ENCODE data around the gene GNA14. TPM values are rescaled to one million over a fixed set of nuclear protein-coding genes. Genes with fewer than 3 reads are reported as not detected.
A peak's percentile ranks its signal among the peaks of the same experiment; 100 is the strongest.

The GNA14 gene
- total RNA-seq, 3 donors from 2014 or later (not counting 1 experiment from before 2014, with no cell fraction given), result 1.8 TPM; not detected in 2

DNA sequence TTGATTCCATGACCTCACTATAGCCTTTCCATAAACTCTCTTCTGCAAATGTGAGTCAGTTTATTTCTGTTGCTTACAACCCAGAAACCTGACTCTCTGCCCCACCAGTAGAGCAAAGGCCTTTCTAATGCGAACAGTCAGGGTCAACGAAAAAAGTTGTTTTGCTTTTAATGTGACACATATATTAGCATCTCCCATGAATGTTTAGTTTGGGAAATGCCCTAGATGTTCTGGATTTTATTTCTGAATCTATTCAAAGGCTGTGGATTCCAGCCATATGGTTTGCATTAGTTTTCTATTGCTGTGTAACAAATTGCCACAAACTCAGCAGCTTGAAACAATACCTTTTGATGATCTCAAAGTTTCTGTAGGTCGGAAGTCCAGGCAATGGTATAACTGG, 193.5 kb downstream of the GNA14 start:
- Mint-ChIP-seq H3K9me3 (no peaks in the 10 kb centered on the region), H3K27me3 (ENCODE audit: low read depth in 2 of 2) (peaks cover 19 to 48% of the 10 kb centered on the region in 2 donors), H3K27ac (no peak overlapping the region), H3K4me1 (peaks cover 15 to 19% of the 10 kb centered on the region in 2 donors), H3K36me3 (no peaks in the 10 kb centered on the region), H3K4me3 (no peak overlapping the region)
- TF ChIP-seq, protein P1, sequence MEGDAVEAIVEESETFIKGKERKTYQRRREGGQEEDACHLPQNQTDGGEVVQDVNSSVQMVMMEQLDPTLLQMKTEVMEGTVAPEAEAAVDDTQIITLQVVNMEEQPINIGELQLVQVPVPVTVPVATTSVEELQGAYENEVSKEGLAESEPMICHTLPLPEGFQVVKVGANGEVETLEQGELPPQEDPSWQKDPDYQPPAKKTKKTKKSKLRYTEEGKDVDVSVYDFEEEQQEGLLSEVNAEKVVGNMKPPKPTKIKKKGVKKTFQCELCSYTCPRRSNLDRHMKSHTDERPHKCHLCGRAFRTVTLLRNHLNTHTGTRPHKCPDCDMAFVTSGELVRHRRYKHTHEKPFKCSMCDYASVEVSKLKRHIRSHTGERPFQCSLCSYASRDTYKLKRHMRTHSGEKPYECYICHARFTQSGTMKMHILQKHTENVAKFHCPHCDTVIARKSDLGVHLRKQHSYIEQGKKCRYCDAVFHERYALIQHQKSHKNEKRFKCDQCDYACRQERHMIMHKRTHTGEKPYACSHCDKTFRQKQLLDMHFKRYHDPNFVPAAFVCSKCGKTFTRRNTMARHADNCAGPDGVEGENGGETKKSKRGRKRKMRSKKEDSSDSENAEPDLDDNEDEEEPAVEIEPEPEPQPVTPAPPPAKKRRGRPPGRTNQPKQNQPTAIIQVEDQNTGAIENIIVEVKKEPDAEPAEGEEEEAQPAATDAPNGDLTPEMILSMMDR (IDR thresholded peaks at IDR 0.05), result no peak
- no peaks in the 10 kb centered on the region for H3K27me3 ChIP-seq (ENCODE audit: control insufficient read depth, insufficient read depth, low read length)
- H3K4me1 ChIP-seq (ENCODE audit: control insufficient read depth, insufficient read depth, low read length), result no peaks in the 10 kb centered on the region
- no peak overlapping the region for H3K4me3 ChIP-seq (ENCODE audit: low read length)
- DNase-seq (no peak), ATAC-seq (no peak)
- H3K27ac ChIP-seq (ENCODE audit: low read length), result no peak overlapping the region
- WGBS (ENCODE audit: insufficient coverage), result 92% methylated on average over 2 of the region's 3 CpGs
- intact Hi-C loops (cut with micrococcal nuclease), result no loop called here
- no peaks in the 10 kb centered on the region for H3K9me3 ChIP-seq (ENCODE audit: control insufficient read depth, insufficient read depth, low read length)
- H3K36me3 ChIP-seq (ENCODE audit: control insufficient read depth, insufficient read depth, low read length), result no peaks in the 10 kb centered on the region

DNA sequence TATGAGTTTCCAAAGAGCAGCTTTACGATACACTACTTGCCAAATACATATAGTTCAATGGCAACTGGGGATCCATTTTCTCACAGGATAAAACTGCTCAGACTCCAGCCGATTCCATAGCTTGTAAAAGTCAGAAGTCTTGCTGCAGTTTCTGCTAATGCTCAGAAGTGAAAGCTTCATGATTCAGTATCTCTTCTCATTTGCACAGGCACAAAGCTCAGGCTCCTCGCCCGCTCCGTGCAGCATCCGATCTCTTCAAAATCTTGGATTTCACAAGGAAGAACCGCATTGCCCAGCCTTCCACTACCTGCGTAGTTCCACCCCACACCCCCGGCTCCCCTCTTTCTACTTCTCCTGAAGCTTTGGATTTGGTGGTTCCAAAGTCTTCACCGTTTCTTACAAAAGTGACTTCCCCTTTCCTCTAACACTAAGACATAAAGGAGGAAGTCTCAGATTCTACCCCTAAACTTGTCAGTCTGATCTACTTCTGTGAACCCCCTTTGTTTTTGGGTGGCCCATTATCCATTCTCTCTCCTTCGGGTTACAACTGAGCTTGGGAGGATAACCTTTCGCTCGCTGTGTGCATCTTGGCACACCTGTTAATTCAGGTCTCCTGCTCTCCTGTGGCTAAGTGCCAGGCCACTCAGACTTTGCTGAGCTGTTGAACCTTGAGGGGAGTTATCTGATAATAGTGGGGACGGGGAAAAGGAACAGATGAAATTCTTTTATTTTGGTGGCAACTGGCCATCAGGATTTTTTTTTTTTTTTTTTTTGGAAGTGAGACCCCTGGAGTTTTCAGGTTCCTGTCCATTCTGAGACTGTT, 194.1 kb downstream of the GNA14 start:
- 34% methylated on average over 14 of the region's 14 CpGs for WGBS (ENCODE audit: insufficient coverage)
- Histone ChIP-seq H3K4me1 (ENCODE audit: control insufficient read depth, insufficient read depth, low read length) (no peaks in the 10 kb centered on the region), H3K27me3 (ENCODE audit: control insufficient read depth, insufficient read depth, low read length) (no peaks in the 10 kb centered on the region), H3K9me3 (ENCODE audit: control insufficient read depth, insufficient read depth, low read length) (no peaks in the 10 kb centered on the region), H3K36me3 (ENCODE audit: control insufficient read depth, insufficient read depth, low read length) (no peaks in the 10 kb centered on the region), H3K4me3 (ENCODE audit: low read length) (no peak overlapping the region), H3K27ac (ENCODE audit: low read length) (no peak overlapping the region)
- intact Hi-C loops (cut with micrococcal nuclease), result no loop called here
- Mint-ChIP-seq H3K9me3 (no peaks in the 10 kb centered on the region), H3K27me3 (ENCODE audit: low read depth in 2 of 2) (peaks cover 16 to 42% of the 10 kb centered on the region in 2 donors), H3K4me1 (peaks cover 15 to 19% of the 10 kb centered on the region in 2 donors), H3K36me3 (no peaks in the 10 kb centered on the region), H3K27ac (peak overlapping the region in 1 of 2 donors; percentile 44), H3K4me3 (peak overlapping the region; percentile 25)
- DNase-seq, result no peak
- TF ChIP-seq, protein P1 (IDR thresholded peaks at IDR 0.05), result no peak
- no peak for ATAC-seq

DNA sequence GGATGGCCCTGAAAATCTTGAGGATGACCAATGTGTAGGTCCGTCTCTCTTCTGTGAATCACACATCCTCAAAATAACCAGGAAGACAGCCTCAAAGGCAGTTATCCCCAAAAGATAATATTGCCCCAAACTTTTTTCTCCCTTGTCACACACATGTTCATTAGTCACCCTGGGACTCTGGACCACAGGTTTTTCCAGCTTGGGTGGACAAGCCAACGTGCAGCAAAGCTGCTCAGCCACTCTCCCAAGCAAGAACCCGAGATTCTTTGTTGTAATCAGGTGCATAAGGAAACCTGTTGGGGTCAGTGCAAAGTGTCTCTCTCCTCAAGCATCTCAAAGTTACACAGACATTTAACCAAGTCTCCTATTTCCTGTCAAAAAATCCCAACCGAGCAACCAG, 196.6 kb downstream of the GNA14 start:
- ATAC-seq, result no peak
- intact Hi-C loops (cut with micrococcal nuclease), result no loop called here
- WGBS (ENCODE audit: insufficient coverage), result 94% methylated on average over 4 of the region's 4 CpGs

More for the DNA sequence above, 196.6 kb downstream of the GNA14 start:
- Mint-ChIP-seq H3K4me3 (no peak overlapping the region), H3K27ac (no peak overlapping the region), H3K4me1 (peaks cover 7 to 10% of the 10 kb centered on the region in 2 donors), H3K27me3 (ENCODE audit: low read depth in 2 of 2) (peaks cover 18 to 35% of the 10 kb centered on the region in 2 donors), H3K9me3 (peaks cover 0 to 5% of the 10 kb centered on the region in 2 donors), H3K36me3 (no peaks in the 10 kb centered on the region)
- H3K27me3 ChIP-seq (ENCODE audit: control insufficient read depth, insufficient read depth, low read length), result no peaks in the 10 kb centered on the region
- no peaks in the 10 kb centered on the region for H3K36me3 ChIP-seq (ENCODE audit: control insufficient read depth, insufficient read depth, low read length)
- H3K4me3 ChIP-seq (ENCODE audit: low read length), result no peak overlapping the region
- H3K4me1 ChIP-seq (ENCODE audit: control insufficient read depth, insufficient read depth, low read length), result no peaks in the 10 kb centered on the region
- no peak overlapping the region for H3K27ac ChIP-seq (ENCODE audit: low read length)
- TF ChIP-seq, protein P1 (IDR thresholded peaks at IDR 0.05), result no peak
- peaks cover 4% of the 10 kb centered on the region for H3K9me3 ChIP-seq (ENCODE audit: control insufficient read depth, insufficient read depth, low read length)
- DNase-seq, result no peak
